H1 (cell line): ENCODE results near the gene SLC66A2. TPM values are rescaled to one million over a fixed set of nuclear protein-coding genes. Genes with fewer than 3 reads are reported as not detected.
"Not testable (repeated sequence)": the region's sequence is repeated elsewhere in the genome, so short reads cannot be mapped to it uniquely, and the experiment has no call there.

Experiments
- CTCF ChIA-PET: fragments of 300-600 bp; sonication (Branson Sonifier 250); formaldehyde crosslinking; loops from one replicate; lab custom pipeline; 2021; ENCODE audit not compliant: partially characterized antibody; lab: Charles Lee
- POLR2A ChIA-PET: fragments of 300-600 bp; sonication (Branson Sonifier 250); formaldehyde crosslinking; loops from one replicate; lab custom pipeline; 2021; ENCODE audit warnings: inconsistent platforms; ENCODE audit not compliant: partially characterized antibody; lab: Charles Lee
- DNase-seq, 2 experiments: peaks; one replicate each; pipeline versions ENCODE4 v3.0.0 to v3.0.0-alpha.2; 2010 to 2022; ENCODE audit warnings: low spot score in 2 of 2, low read depth in 1 of 2, mixed read lengths in 1 of 2
- FAIRE-seq: peaks from 2 replicates; lab custom pipeline; 2011; peaks lifted over from hg19 to GRCh38; lab: Jason Lieb, UNC
- H2AFZ ChIP-seq: 2 replicates; pipeline ENCODE4 v1.8.1; 2012; ENCODE audit warnings: low read length, inconsistent platforms
- H2AK5ac ChIP-seq: 2 replicates; pipeline ENCODE4 v1.6.1; 2013; ENCODE audit warnings: low read depth, low read length
- H2BK120ac ChIP-seq: replicated peaks from 2 replicates; pipeline ENCODE3; 2013; ENCODE audit warnings: low read depth, low read length, inconsistent platforms
- H2BK12ac ChIP-seq: 2 replicates; pipeline ENCODE4 v1.6.1; 2013; ENCODE audit warnings: low read depth, low read length
- H2BK15ac ChIP-seq: 2 replicates; pipeline ENCODE4 v1.6.1; 2013; ENCODE audit warnings: low read length
- H2BK20ac ChIP-seq: 2 replicates; pipeline ENCODE4 v1.6.1; 2013; ENCODE audit warnings: low read length
- H2BK5ac ChIP-seq: 2 replicates; pipeline ENCODE4 v1.6.1; 2013; ENCODE audit warnings: low read depth, low read length
- H3K14ac ChIP-seq: 2 replicates; pipeline ENCODE4 v1.6.1; 2013; ENCODE audit warnings: inconsistent platforms; ENCODE audit not compliant: insufficient read length
- H3K18ac ChIP-seq: 2 replicates; pipeline ENCODE4 v1.6.1; 2013; ENCODE audit warnings: low read length; ENCODE audit errors: extremely low read depth
- H3K23ac ChIP-seq: 2 replicates; pipeline ENCODE4 v1.6.1; 2013; ENCODE audit warnings: inconsistent platforms; ENCODE audit not compliant: insufficient read length
- H3K23me2 ChIP-seq: 2 replicates; pipeline ENCODE4 v1.6.1; 2013; ENCODE audit warnings: low read depth, low read length
- H3K27ac ChIP-seq: 2 replicates; pipeline ENCODE4 v1.6.1; 2011; ENCODE audit warnings: low read depth, low read length, inconsistent platforms
- H3K27me3 ChIP-seq, 4 experiments: replicated peaks in 1 of 4; 1 replicate in 1 of 4; 2 replicates in 3 of 4; pipeline versions ENCODE4 v1.6.1 to v1.8.1; 2011 to 2013; ENCODE audit warnings: low read length in 3 of 4, mild to moderate bottlenecking in 3 of 4, inconsistent platforms in 2 of 4, mixed read lengths in 2 of 4, moderate library complexity in 1 of 4; ENCODE audit not compliant: control insufficient read depth in 3 of 4, insufficient read depth in 3 of 4; ENCODE audit errors: extremely low read depth in 1 of 4
- H3K36me3 ChIP-seq, 4 experiments: 2 replicates each; pipeline versions ENCODE4 v1.6.1 to v1.8.1; 2011 to 2013; ENCODE audit warnings: mild to moderate bottlenecking in 4 of 4, low read length in 3 of 4, moderate library complexity in 2 of 4, control low read depth in 1 of 4, inconsistent platforms in 1 of 4; ENCODE audit not compliant: insufficient read depth in 4 of 4, control insufficient read depth in 2 of 4
- H3K4ac ChIP-seq: replicated peaks from 2 replicates; pipeline ENCODE3; 2013; ENCODE audit warnings: low read length, low read depth, mixed read lengths, inconsistent platforms; ENCODE audit not compliant: insufficient read length
- H3K4me1 ChIP-seq, 4 experiments: replicated peaks in 1 of 4; 1 replicate in 1 of 4; 2 replicates in 3 of 4; pipeline versions ENCODE4 v1.6.1 to v1.8.1; 2011 to 2013; ENCODE audit warnings: low read length in 3 of 4, inconsistent platforms in 2 of 4, mixed read lengths in 1 of 4; ENCODE audit not compliant: insufficient read depth in 4 of 4, control insufficient read depth in 3 of 4
- H3K4me2 ChIP-seq, 2 experiments: 2 replicates each; pipeline versions ENCODE4 v1.6.1 to v1.8.1; 2011 to 2013; ENCODE audit warnings: low read depth in 2 of 2, low read length in 2 of 2, control low read depth in 1 of 2, inconsistent platforms in 1 of 2, mild to moderate bottlenecking in 1 of 2; ENCODE audit not compliant: insufficient read depth in 1 of 2
- H3K4me3 ChIP-seq, 4 experiments: fragments of 200-600, 300-600 bp in 1 of 4; sonication (generic), shearing (Covaris generic), sonication (Bioruptor Twin) in 1 of 4; 2 replicates each; pipeline versions ENCODE4 v1.5.1 to v1.8.1; 2011 to 2016; ENCODE audit warnings: low read length in 4 of 4, low read depth in 3 of 4, control low read depth in 2 of 4, inconsistent platforms in 2 of 4, mild to moderate bottlenecking in 2 of 4, mixed read lengths in 1 of 4, moderate library complexity in 1 of 4; ENCODE audit not compliant: insufficient read depth in 2 of 4; ENCODE audit errors: extremely low read depth in 1 of 4
- H3K56ac ChIP-seq: replicated peaks from 2 replicates; pipeline ENCODE3; 2013; ENCODE audit warnings: low read depth, mild to moderate bottlenecking, mixed read lengths, low read length, inconsistent platforms; ENCODE audit not compliant: insufficient read length
- H3K79me1 ChIP-seq: 2 replicates; pipeline ENCODE4 v1.6.1; 2013; ENCODE audit warnings: low read depth, low read length, control low read depth
- H3K79me2 ChIP-seq, 2 experiments: 2 replicates each; pipeline versions ENCODE4 v1.6.1 to v1.8.1; 2012 to 2013; ENCODE audit warnings: low read length in 2 of 2, mild to moderate bottlenecking in 2 of 2, inconsistent platforms in 1 of 2; ENCODE audit not compliant: insufficient read depth in 2 of 2, control insufficient read depth in 1 of 2
- H3K9ac ChIP-seq, 4 experiments: replicated peaks in 1 of 4; 1 replicate in 1 of 4; 2 replicates in 3 of 4; pipeline versions ENCODE4 v1.6.1 to v1.8.1; 2011 to 2013; ENCODE audit warnings: low read depth in 3 of 4, low read length in 3 of 4, control low read depth in 2 of 4, mild to moderate bottlenecking in 2 of 4, moderate library complexity in 2 of 4, inconsistent platforms in 1 of 4; ENCODE audit errors: extremely low read depth in 1 of 4
- H3K9me3 ChIP-seq, 2 experiments: 2 replicates each; pipeline versions ENCODE4 v1.6.1 to v1.8.1; 2012 to 2013; ENCODE audit warnings: mild to moderate bottlenecking in 2 of 2, moderate library complexity in 2 of 2, control low read depth in 1 of 2, inconsistent platforms in 1 of 2, low read depth in 1 of 2, low read length in 1 of 2, mixed read lengths in 1 of 2; ENCODE audit not compliant: insufficient read depth in 2 of 2
- H4K20me1 ChIP-seq, 2 experiments: replicated peaks in 1 of 2; 2 replicates each; pipeline versions ENCODE3 to v1.8.1; 2011 to 2013; ENCODE audit warnings: inconsistent platforms in 2 of 2, low read length in 2 of 2, mild to moderate bottlenecking in 1 of 2; ENCODE audit not compliant: insufficient read depth in 2 of 2, control insufficient read depth in 1 of 2
- H4K5ac ChIP-seq: 2 replicates; pipeline ENCODE4 v1.6.1; 2013; ENCODE audit warnings: low read length, low read depth, mixed read lengths, inconsistent platforms; ENCODE audit not compliant: insufficient read length
- H4K8ac ChIP-seq: 2 replicates; pipeline ENCODE4 v1.8.0; 2013; ENCODE audit warnings: mild to moderate bottlenecking, moderate library complexity, low read length, inconsistent platforms; ENCODE audit not compliant: insufficient read depth; ENCODE audit errors: extremely low read depth
- H4K91ac ChIP-seq: replicated peaks from 2 replicates; pipeline ENCODE3; 2013; ENCODE audit warnings: low read length, mixed read lengths, inconsistent platforms; ENCODE audit not compliant: insufficient read length
- WGBS, 2 experiments: shearing (Covaris generic) in 1 of 2; methylation state at CpG; one replicate each; pipeline versions ENCODE4 v1.1.6 to v1.1.7; 2013 to 2015; ENCODE audit warnings: low lambda C conversion rate in 2 of 2, mixed read lengths in 2 of 2, inconsistent platforms in 1 of 2, low coverage in 1 of 2, missing lambda C conversion rate in 1 of 2; ENCODE audit not compliant: insufficient replicate concordance in 2 of 2, insufficient coverage in 1 of 2, insufficient read length in 1 of 2; ENCODE audit errors: extremely low coverage in 1 of 2, missing lambda C conversion rate in 1 of 2; 5-methylcytosine and 5-hydroxymethylcytosine counted together
- polyA plus RNA-seq, 7 experiments: library from polyadenylated mRNA; depleted of rRNA in 3 of 7; stranded (reverse) in 5 of 7; unstranded in 2 of 7; fragments of >200 nt in 5 of 7; fragments of 200-250 nt in 2 of 7; gene quantifications; 1 replicate in 5 of 7; 2 replicates in 1 of 7; 4 replicates in 1 of 7; pipeline versions ENCODE4 v1.2.1 to v1.2.3, GENCODE V29; 2011 to 2013; ENCODE audit warnings: missing spikeins in 2 of 7, mixed read lengths in 2 of 7
- total RNA-seq: library from RNA; stranded (reverse); fragmentation: NEBNext Ultra II Directional; extraction: Animal tissue kit (Norgen Biotek cat#: 25700); gene quantifications from 2 replicates; pipeline ENCODE4 v1.2.1, GENCODE V29; 2021

Gene SLC66A2
- total and polyA plus RNA-seq, 2 of the 8 experiments (the other 6 are each of a cell fraction or from before 2014, with no cell fraction given), result 15.0 to 18.9 TPM

GRCh38 chr18:79999701-80000100 lies 48.2 kb upstream of the SLC66A2 start:
- H2BK20ac ChIP-seq, H3K56ac ChIP-seq, H3K79me1 ChIP-seq, FAIRE-seq, POLR2A ChIA-PET, H3K23ac ChIP-seq, H3K27me3 ChIP-seq, H3K4me1 ChIP-seq, H3K23me2 ChIP-seq, H3K4me2 ChIP-seq, H2BK15ac ChIP-seq, H4K5ac ChIP-seq, H4K8ac ChIP-seq, H3K36me3 ChIP-seq, H4K91ac ChIP-seq, H2BK5ac ChIP-seq, H3K18ac ChIP-seq, CTCF ChIA-PET, H2BK120ac ChIP-seq, H2AK5ac ChIP-seq, H2AFZ ChIP-seq, H3K4me3 ChIP-seq, DNase-seq, H3K14ac ChIP-seq, H3K27ac ChIP-seq, H3K79me2 ChIP-seq, H2BK12ac ChIP-seq, H3K4ac ChIP-seq, H3K9ac ChIP-seq, H4K20me1 ChIP-seq: not testable (repeated sequence)
- WGBS, 2 experiments, result 76% methylated on average over 2 of the region's 2 CpGs; no CpG with 5 or more reads in 1 of the 2 experiments
- H3K9me3 ChIP-seq, result peaks cover 15 to 17% of the 10 kb centered on the region in 2 experiments
